WTC11 (cell line): ENCODE data around the gene TP73. TPM values are rescaled to one million over a fixed set of nuclear protein-coding genes. Genes with fewer than 3 reads are reported as not detected.

Experiments used
- ATAC-seq: fragments of 200-7000 bp; cut with Tn5 transposase; 2 replicates; pipeline ENCODE4 v1.10.0; 2021; ENCODE audit warnings: mild to moderate bottlenecking, moderate library complexity
- CTCF ChIA-PET: fragments of 300-600 bp; sonication (Branson Sonifier 250); formaldehyde crosslinking; loops from one replicate; lab custom pipeline; 2021; ENCODE audit warnings: antibody characterized with exemption; lab: Charles Lee
- POLR2A ChIA-PET: fragments of 350-600 bp; sonication (Branson Sonifier 250); formaldehyde crosslinking; loops from one replicate; lab custom pipeline; 2021; ENCODE audit warnings: antibody characterized with exemption; lab: Charles Lee
- DNase-seq: peaks from one replicate; pipeline ENCODE4 v3.0.0; 2021; ENCODE audit warnings: low spot score
- H3K27ac Mint-ChIP-seq: 2 replicates; pipeline ENCODE4 v1.8.0; 2021; ENCODE audit warnings: mixed read lengths
- H3K27me3 Mint-ChIP-seq: 2 replicates; pipeline ENCODE4 v1.8.0; 2021; ENCODE audit warnings: low read depth, mild to moderate bottlenecking, moderate library complexity, mixed read lengths
- H3K36me3 Mint-ChIP-seq: 2 replicates; pipeline ENCODE4 v1.8.0; 2021; ENCODE audit warnings: mixed read lengths
- H3K4me1 Mint-ChIP-seq: 2 replicates; pipeline ENCODE4 v1.8.0; 2022; ENCODE audit warnings: mixed read lengths
- H3K4me3 Mint-ChIP-seq: 2 replicates; pipeline ENCODE4 v1.8.0; 2021; ENCODE audit warnings: mild to moderate bottlenecking, moderate library complexity, mixed read lengths
- H3K9me3 Mint-ChIP-seq: 2 replicates; pipeline ENCODE4 v1.8.0; 2021; ENCODE audit warnings: mixed read lengths
- ATF1 ChIP-seq: sonication (generic); formaldehyde crosslinking; IDR thresholded peaks from 2 replicates; pipeline ENCODE4 v1.8.1; 2023; ENCODE audit warnings: mild to moderate bottlenecking, moderate library complexity, missing genetic modification reagents
- CBFB ChIP-seq: sonication (generic); formaldehyde crosslinking; IDR thresholded peaks from 2 replicates; pipeline ENCODE4 v1.8.1; 2022; ENCODE audit warnings: mild to moderate bottlenecking, low read depth, missing genetic modification reagents
- CREB1 ChIP-seq: sonication (generic); formaldehyde crosslinking; IDR thresholded peaks from 2 replicates; pipeline ENCODE4 v1.8.0; 2023; ENCODE audit warnings: mild to moderate bottlenecking, missing genetic modification reagents
- CREM ChIP-seq: sonication (generic); formaldehyde crosslinking; IDR thresholded peaks from 2 replicates; pipeline ENCODE4 v1.8.1; 2022; ENCODE audit warnings: mild to moderate bottlenecking, missing genetic modification reagents, moderate library complexity
- EMX1 ChIP-seq: fragments of 250-450 bp; sonication (Bioruptor Pico); IDR thresholded peaks from 2 replicates; pipeline ENCODE4 v1.8.0; 2021; ENCODE audit warnings: mild to moderate bottlenecking
- FOXP1 ChIP-seq: sonication (generic); formaldehyde crosslinking; IDR thresholded peaks from 2 replicates; pipeline ENCODE4 v1.8.0; 2022; ENCODE audit warnings: missing genetic modification reagents, mild to moderate bottlenecking, moderate library complexity, borderline replicate concordance
- NR1H2 ChIP-seq: sonication (generic); formaldehyde crosslinking; IDR thresholded peaks from 2 replicates; pipeline ENCODE4 v1.9.0; 2021; ENCODE audit warnings: mild to moderate bottlenecking, moderate library complexity, missing genetic modification reagents
- RELA ChIP-seq: sonication (generic); formaldehyde crosslinking; IDR thresholded peaks from 2 replicates; pipeline ENCODE4 v1.8.1; 2022; ENCODE audit warnings: missing genetic modification reagents, mild to moderate bottlenecking, borderline replicate concordance
- RORB ChIP-seq: fragments of 250-450 bp; sonication (Bioruptor Pico); IDR thresholded peaks from 2 replicates; pipeline ENCODE4 v1.9.0; 2021; ENCODE audit warnings: mild to moderate bottlenecking
- SMAD3 ChIP-seq: sonication (generic); formaldehyde crosslinking; IDR thresholded peaks from 2 replicates; pipeline ENCODE4 v1.8.0; 2022; ENCODE audit warnings: missing genetic modification reagents, mild to moderate bottlenecking, borderline replicate concordance
- TEAD4 ChIP-seq: sonication (generic); formaldehyde crosslinking; IDR thresholded peaks from 2 replicates; pipeline ENCODE4 v1.8.0; 2022; ENCODE audit warnings: mild to moderate bottlenecking, missing genetic modification reagents
- TP53 ChIP-seq: sonication (generic); formaldehyde crosslinking; IDR thresholded peaks from 2 replicates; pipeline ENCODE4 v1.8.1; 2023; ENCODE audit warnings: mild to moderate bottlenecking, missing genetic modification reagents
- ZBTB21 ChIP-seq: sonication (generic); formaldehyde crosslinking; IDR thresholded peaks from 2 replicates; pipeline ENCODE4 v1.8.1; 2023; ENCODE audit warnings: mild to moderate bottlenecking, missing genetic modification reagents, borderline replicate concordance
- ZNF263 ChIP-seq: sonication (generic); formaldehyde crosslinking; IDR thresholded peaks from 2 replicates; pipeline ENCODE4 v1.8.1; 2022; ENCODE audit warnings: low read depth, mild to moderate bottlenecking, moderate library complexity, missing genetic modification reagents
- total RNA-seq: library from RNA; stranded (reverse); gene quantifications from 3 replicates; pipeline ENCODE4 v1.2.3, GENCODE V29; 2021
- TF ChIP-seq, protein P1 (sequence below): sonication (generic); formaldehyde crosslinking; IDR thresholded peaks from 2 replicates; pipeline ENCODE4 v1.8.0; 2022; ENCODE audit warnings: mild to moderate bottlenecking, missing genetic modification reagents
- TF ChIP-seq, protein P2 (sequence below): fragments of 250-450 bp; sonication (Bioruptor Pico); IDR thresholded peaks from 2 replicates; pipeline ENCODE4 v1.9.0; 2021; ENCODE audit warnings: moderate library complexity, mild to moderate bottlenecking, inconsistent platforms, borderline replicate concordance
- TF ChIP-seq, protein P3 (sequence below): sonication (generic); formaldehyde crosslinking; IDR thresholded peaks from 2 replicates; pipeline ENCODE4 v1.8.1; 2023; ENCODE audit warnings: mild to moderate bottlenecking, missing genetic modification reagents
- TF ChIP-seq, protein P4 (sequence below): sonication (generic); formaldehyde crosslinking; IDR thresholded peaks from 2 replicates; pipeline ENCODE4 v1.8.0; 2022; ENCODE audit warnings: mild to moderate bottlenecking, missing genetic modification reagents
- TF ChIP-seq, protein P5 (sequence below): sonication (generic); formaldehyde crosslinking; IDR thresholded peaks from 2 replicates; pipeline ENCODE4 v1.8.1; 2022; ENCODE audit warnings: mild to moderate bottlenecking, missing genetic modification reagents, moderate library complexity, borderline replicate concordance
- TF ChIP-seq, protein P6 (sequence below): fragments of 250-450 bp; sonication (Bioruptor Pico); IDR thresholded peaks from 2 replicates; pipeline ENCODE4 v1.9.0; 2021; ENCODE audit warnings: mild to moderate bottlenecking, borderline replicate concordance

TP73 gene
- total RNA-seq, 1 experiment from 2014 or later, result 5.7 TPM

DNA sequence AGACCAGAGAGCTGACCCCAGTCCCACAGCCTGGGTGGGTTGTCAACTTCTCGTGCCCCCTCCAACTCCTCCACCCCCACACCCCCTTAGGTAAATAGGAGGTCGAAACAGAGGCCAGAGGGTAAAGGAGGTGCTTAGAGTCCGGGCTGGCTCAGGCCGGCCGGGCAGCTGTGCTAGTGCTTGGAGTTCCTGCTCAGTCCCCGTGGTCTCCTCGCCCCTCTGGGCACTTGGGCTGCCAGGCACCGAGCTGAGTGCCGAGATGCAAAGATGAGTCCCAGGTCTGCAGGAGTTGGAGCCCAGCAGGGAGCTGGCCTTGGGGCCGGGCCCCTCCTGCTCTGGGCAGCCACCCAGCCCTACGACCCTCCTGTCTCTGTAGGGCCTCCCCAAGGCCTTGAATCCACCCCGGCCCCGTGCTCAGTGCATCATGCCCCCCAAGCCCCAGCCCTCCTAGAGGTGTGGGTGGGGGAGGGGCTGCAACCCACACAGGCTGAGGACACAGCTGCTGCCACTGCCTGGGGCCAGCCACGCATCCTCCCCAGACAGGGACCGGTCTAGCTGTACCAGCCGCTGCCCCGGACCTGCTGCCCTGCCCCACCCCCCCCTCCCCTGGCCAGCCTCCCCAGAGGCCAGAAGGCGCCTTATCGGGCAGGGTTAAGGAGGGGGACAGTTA, 122.1 kb downstream of the TP73 start:
- Mint-ChIP-seq H3K27ac (no peak overlapping the region), H3K27me3 (no peaks in the 10 kb centered on the region; the same call in none of the 2 replicates), H3K4me1 (peaks cover 23% of the 10 kb centered on the region), H3K36me3 (peaks cover 4% of the 10 kb centered on the region), H3K4me3 (no peak overlapping the region)
- CTCF ChIA-PET, result interaction anchor here (0.9 to 2.2 kb wide), 4 partner anchors 28 to 417 kb away, joined by 3 to 19 read pairs (median 4); no protein-coding TSS in a partner anchor
- DNase-seq (no peak), ATAC-seq (no peak)
- no peak for TF ChIP-seq CBFB (CRISPR knock-in tag)
- TF ChIP-seq, protein P1, sequence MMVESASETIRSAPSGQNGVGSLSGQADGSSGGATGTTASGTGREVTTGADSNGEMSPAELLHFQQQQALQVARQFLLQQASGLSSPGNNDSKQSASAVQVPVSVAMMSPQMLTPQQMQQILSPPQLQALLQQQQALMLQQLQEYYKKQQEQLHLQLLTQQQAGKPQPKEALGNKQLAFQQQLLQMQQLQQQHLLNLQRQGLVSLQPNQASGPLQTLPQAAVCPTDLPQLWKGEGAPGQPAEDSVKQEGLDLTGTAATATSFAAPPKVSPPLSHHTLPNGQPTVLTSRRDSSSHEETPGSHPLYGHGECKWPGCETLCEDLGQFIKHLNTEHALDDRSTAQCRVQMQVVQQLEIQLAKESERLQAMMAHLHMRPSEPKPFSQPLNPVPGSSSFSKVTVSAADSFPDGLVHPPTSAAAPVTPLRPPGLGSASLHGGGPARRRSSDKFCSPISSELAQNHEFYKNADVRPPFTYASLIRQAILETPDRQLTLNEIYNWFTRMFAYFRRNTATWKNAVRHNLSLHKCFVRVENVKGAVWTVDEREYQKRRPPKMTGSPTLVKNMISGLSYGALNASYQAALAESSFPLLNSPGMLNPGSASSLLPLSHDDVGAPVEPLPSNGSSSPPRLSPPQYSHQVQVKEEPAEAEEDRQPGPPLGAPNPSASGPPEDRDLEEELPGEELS (CRISPR knock-in tag), result no peak
- TF ChIP-seq ATF1 (CRISPR knock-in tag), result no peak
- TF ChIP-seq, protein P2, sequence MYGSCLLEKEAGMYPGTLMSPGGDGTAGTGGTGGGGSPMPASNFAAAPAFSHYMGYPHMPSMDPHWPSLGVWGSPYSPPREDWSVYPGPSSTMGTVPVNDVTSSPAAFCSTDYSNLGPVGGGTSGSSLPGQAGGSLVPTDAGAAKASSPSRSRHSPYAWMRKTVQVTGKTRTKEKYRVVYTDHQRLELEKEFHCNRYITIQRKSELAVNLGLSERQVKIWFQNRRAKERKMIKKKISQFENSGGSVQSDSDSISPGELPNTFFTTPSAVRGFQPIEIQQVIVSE (CRISPR knock-in tag), result no peak
- TF ChIP-seq, protein P3, sequence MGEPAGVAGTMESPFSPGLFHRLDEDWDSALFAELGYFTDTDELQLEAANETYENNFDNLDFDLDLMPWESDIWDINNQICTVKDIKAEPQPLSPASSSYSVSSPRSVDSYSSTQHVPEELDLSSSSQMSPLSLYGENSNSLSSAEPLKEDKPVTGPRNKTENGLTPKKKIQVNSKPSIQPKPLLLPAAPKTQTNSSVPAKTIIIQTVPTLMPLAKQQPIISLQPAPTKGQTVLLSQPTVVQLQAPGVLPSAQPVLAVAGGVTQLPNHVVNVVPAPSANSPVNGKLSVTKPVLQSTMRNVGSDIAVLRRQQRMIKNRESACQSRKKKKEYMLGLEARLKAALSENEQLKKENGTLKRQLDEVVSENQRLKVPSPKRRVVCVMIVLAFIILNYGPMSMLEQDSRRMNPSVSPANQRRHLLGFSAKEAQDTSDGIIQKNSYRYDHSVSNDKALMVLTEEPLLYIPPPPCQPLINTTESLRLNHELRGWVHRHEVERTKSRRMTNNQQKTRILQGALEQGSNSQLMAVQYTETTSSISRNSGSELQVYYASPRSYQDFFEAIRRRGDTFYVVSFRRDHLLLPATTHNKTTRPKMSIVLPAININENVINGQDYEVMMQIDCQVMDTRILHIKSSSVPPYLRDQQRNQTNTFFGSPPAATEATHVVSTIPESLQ (CRISPR knock-in tag), result no peak
- TF ChIP-seq, protein P4, sequence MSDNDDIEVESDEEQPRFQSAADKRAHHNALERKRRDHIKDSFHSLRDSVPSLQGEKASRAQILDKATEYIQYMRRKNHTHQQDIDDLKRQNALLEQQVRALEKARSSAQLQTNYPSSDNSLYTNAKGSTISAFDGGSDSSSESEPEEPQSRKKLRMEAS (CRISPR knock-in tag), result no peak
- no peak for TF ChIP-seq ZBTB21 (CRISPR knock-in tag)
- no peak for TF ChIP-seq SMAD3 (CRISPR knock-in tag)
- no peak for TF ChIP-seq ZNF263 (CRISPR knock-in tag)
- no peak for TF ChIP-seq NR1H2 (CRISPR knock-in tag)
- TF ChIP-seq RORB (CRISPR knock-in tag), result no peak
- TF ChIP-seq, protein P5, sequence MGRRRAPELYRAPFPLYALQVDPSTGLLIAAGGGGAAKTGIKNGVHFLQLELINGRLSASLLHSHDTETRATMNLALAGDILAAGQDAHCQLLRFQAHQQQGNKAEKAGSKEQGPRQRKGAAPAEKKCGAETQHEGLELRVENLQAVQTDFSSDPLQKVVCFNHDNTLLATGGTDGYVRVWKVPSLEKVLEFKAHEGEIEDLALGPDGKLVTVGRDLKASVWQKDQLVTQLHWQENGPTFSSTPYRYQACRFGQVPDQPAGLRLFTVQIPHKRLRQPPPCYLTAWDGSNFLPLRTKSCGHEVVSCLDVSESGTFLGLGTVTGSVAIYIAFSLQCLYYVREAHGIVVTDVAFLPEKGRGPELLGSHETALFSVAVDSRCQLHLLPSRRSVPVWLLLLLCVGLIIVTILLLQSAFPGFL, result no peak
- no peak for TF ChIP-seq CREB1 (CRISPR knock-in tag)
- TF ChIP-seq CREM (CRISPR knock-in tag), result no peak
- no peak for TF ChIP-seq FOXP1 (CRISPR knock-in tag)
- TF ChIP-seq RELA (CRISPR knock-in tag), result no peak
- TF ChIP-seq, protein P6, sequence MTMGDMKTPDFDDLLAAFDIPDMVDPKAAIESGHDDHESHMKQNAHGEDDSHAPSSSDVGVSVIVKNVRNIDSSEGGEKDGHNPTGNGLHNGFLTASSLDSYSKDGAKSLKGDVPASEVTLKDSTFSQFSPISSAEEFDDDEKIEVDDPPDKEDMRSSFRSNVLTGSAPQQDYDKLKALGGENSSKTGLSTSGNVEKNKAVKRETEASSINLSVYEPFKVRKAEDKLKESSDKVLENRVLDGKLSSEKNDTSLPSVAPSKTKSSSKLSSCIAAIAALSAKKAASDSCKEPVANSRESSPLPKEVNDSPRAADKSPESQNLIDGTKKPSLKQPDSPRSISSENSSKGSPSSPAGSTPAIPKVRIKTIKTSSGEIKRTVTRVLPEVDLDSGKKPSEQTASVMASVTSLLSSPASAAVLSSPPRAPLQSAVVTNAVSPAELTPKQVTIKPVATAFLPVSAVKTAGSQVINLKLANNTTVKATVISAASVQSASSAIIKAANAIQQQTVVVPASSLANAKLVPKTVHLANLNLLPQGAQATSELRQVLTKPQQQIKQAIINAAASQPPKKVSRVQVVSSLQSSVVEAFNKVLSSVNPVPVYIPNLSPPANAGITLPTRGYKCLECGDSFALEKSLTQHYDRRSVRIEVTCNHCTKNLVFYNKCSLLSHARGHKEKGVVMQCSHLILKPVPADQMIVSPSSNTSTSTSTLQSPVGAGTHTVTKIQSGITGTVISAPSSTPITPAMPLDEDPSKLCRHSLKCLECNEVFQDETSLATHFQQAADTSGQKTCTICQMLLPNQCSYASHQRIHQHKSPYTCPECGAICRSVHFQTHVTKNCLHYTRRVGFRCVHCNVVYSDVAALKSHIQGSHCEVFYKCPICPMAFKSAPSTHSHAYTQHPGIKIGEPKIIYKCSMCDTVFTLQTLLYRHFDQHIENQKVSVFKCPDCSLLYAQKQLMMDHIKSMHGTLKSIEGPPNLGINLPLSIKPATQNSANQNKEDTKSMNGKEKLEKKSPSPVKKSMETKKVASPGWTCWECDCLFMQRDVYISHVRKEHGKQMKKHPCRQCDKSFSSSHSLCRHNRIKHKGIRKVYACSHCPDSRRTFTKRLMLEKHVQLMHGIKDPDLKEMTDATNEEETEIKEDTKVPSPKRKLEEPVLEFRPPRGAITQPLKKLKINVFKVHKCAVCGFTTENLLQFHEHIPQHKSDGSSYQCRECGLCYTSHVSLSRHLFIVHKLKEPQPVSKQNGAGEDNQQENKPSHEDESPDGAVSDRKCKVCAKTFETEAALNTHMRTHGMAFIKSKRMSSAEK (CRISPR knock-in tag), result no peak
- no peak for TF ChIP-seq TEAD4 (CRISPR knock-in tag)
- TF ChIP-seq TP53 (CRISPR knock-in tag), result no peak
- no peak for TF ChIP-seq EMX1 (CRISPR knock-in tag)
- TF ChIP-seq, all 79 proteins: peak for 0
- H3K9me3 Mint-ChIP-seq, result no peaks in the 10 kb centered on the region
- POLR2A ChIA-PET, result no interaction called here
